NCI-H1930 (cell line): ENCODE data around the gene TSPAN32.
"Not testable (repeated sequence)": the region's sequence is repeated elsewhere in the genome, so short reads cannot be mapped to it uniquely, and the experiment has no call there.

Experiments
- DNase-seq, 2 experiments: peaks; one replicate each; lab custom pipeline; 2025; lab: John Stamatoyannopoulos, UW

Gene TSPAN32

DNA sequence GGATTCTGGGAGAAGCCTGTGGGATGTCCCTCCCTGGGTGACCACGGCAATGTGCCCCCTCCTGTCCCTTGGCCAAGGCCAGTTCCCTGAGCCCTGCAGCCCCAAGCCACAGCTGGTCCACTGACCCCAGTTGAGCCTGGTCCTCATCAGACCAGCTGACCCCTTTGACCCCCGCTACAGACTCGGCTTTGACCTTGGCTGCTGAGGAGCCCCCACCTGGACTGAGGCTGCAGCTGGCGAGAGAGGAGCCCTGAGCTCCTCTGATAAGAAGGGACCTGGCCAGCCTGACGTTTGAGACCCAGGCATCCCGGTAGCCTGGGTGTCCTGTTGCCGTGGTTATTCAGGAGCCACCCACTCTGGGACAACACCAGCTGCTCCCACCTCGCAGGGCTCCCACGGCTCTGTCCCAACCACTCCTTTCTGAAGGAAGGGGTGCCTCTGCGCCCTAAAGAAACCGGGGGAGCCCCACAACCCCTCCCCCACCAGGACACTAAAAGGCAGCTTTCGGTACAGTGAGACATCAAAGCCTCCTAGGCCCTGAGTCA lies 34.4 kb upstream of the TSPAN32 start:
- DNase-seq, result no peak

DNA sequence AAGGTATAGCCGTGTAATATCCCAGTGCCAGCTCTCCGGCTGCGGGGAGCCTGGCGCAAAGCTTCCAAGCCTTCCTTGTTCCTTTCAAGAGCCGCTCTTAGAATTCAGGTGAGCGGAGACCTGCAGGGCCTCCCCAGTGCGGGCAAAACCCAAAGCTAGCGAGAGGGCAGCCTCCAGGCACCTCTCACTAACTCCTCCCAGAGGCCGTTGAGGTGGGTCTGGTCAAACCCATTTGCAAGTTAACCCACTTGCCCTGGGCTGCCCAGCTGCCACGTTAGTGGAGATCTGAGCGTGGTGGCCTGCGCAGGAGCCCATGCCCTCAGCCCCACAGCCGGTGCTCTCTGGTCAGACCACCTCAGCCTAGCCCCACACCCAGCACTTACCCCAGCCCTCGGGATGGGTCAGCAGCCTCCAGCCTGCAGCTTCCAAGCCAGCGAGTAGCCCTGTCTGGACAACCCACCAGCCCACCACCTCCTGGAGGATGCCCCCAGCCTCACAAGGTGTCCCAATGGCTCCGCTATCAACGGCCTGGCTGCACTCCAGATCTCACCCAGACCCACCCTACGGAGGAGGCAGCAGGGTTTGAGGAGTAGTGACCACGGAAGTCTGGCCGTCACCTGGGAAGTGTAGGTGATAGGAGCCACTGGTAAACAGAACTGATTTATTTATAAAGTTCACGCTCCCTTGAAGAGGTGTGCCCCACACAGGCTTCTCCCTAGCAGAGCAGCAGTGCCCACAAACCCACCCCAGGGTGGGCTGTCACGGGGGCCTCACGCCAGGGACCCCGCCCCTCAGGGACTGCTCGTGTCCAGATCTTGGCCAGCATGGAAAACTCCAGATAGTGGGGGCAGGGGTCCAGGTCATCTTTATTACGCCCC lies 33.7 kb upstream of the TSPAN32 start:
- no peak for DNase-seq

DNA sequence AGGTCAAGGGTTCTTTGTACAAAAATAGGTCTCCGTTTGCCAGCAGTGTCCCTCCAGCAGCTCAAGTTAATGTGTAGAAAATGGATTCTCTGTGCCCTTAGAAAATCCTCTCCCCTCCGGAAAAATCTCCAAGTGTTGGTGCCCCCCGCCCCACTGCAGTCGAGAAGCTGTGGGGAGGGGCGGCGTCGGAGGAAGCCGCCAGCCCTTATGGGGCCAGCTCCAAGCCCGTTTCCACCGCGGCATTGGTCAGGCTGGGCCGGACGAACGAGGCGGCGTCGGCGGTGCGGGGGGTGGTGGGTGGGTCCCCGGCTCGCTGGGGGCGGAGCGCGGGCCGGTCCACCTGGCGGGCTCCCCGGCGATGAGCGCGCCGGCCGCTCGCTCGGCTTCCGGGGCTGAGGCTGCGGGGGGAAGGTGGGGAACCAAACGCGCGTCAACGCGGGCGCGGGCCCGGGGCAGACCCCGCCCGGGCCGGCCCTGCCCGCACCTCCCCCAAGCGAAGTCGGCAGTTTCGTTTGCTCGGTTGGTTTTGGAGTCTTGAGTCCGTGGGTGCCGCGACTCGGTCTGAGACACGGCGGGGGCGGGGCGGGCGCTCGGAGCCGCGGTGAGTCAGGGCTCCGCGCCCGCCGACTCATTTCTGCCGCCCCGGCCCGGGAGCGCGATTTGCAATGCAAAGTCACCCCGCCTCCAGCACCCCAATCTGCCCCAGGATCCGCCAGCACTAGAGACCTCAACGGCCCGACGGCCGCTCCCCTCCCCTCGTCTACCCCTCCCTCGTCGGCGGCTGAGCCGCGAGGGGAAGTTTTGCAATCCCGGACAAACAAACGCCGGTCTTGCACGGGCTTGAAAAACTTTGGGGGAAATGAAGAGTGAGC lies 32.8 kb upstream of the TSPAN32 start:
- peak; percentile 19 to 53 for DNase-seq

DNA sequence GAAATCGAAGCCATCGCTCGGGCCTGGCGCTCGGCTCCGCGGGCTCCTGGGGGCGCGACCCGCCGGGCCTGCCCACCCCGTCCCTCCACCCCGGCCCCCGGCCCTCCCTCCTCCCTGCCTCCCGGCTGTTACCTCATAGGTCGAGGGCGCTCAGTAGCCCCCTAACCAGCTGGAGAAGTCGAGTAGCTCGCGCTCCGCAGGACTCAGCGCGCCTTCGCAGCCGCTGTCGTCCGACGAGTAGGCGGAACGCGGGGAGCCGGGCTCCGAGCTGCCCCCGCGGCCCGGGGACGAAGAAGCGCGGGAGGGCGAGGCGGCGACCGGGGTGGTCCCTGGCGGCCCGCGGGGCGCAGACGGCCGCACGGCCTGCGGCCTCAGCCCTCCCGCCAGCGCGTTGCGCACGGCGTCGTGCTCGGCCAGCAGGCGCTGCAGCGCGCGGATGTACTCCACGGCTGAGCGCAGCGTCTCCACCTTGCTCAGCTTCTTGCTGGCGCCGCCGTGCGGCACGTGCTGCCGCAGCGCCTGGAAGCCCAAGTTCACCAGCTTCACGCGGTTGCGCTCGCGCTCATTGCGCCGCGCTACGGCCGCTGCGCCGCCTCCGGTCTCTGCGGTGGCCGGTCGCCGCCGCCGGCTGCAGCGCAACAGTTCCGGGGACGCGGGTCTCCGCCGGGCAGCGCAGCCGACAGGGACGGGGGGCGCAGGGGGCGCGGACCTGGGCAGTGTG lies 32.1 kb upstream of the TSPAN32 start:
- peak; percentile 79 to 86 for DNase-seq

DNA sequence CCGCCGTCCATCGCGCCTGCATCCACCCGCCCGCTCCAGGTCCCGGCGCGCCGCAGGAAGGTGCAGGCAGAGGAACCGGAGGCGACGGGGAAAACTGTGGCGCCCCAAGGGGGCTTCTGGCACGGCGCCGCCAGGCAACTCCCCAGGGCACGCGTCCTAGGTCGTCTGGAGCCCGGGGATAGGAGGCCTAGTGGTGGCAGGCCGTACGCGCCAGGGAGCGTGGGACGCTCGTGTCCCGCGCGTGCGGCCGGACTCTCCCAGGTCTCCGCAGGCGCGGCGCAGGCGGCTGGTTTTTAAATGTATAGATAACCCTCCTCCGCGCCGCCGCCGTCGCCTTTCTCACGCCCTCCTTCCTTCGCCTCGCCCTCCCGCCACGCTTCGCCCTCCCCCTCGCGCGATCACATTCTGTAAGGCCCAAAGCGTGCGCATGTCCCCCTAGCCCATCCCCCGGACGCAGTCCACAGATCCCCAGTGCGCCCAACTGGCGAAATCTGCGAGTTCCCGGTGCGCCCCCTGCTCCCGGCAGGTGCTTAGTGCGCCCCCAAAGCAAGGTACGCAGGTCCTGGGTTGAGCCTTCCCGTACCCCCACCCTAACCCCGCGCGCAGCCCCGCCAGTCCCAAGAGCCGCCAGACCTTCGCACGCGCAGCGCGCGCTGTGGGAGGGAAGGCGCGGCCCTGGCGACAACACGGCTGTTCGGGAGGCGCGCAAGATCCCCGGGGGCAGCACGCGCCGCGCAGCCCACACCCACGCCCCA lies 31.3 kb upstream of the TSPAN32 start, which contains the start of gene ASCL2:
Gene ASCL2 (minus strand): TSS at position 267 of the 755 bp plus-strand sequence. CDS start 256 bp downstream, at position 11.
- peak in 1 of 2 experiments; percentile 34 for DNase-seq

DNA sequence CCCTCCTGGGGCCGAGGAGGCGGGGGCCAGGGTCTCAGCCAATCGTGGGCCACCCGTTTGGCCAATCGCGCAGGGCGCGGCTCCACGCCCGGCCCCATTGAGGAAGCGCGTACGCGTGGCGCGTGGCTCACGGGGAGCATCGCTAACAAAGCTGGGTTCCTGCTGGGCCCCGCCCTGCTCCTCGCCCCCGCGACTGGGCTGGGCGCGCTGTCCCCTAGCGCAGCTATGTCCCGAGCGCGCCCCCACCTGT lies 30.8 kb upstream of the TSPAN32 start:
- DNase-seq, result peak in 1 of 2 experiments; percentile 33

DNA sequence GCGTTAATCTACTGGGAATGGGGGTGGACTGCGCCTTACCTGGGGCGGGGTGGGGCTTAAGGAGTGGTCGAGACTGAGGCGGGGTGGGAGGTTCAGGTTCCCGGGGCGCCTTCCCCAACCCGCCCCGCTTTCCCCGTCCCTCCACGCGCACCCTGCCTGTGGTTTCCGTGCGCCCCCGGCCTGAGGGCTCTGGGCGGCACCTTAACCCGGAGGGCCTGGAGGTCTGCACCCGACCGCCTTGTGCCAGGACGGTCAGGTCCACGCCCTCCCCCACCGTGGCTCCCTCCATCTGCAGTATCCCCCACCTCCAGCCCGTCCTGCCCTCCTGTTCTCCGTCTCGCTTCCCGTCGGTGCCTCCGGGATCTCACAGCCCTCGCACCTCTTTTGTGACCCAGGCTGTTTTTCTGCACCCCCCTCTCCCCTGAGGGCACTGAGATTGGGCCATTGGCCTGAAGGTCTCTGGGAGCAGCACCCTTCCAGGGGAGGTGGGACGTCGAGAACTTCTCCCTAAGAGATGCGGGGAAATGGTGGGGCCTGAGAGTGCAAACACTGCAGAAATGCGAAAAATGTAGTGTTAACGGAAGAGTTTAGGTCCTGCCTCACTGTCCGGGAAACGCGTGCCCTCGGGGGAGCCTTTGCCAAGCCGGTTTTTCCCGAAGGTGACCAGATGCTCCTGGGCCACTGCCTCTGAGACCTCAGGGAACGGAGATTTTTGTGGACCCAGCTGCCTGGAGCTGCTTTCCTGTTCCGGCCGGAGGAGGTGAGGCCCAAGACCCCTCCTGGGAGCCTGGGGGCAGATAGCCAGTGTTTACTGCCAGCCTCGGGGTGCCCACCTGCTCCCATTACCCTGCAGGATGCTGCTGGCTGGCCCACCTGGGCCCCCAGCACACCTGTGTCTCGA lies 30.2 kb upstream of the TSPAN32 start:
- DNase-seq, result no peak

DNA sequence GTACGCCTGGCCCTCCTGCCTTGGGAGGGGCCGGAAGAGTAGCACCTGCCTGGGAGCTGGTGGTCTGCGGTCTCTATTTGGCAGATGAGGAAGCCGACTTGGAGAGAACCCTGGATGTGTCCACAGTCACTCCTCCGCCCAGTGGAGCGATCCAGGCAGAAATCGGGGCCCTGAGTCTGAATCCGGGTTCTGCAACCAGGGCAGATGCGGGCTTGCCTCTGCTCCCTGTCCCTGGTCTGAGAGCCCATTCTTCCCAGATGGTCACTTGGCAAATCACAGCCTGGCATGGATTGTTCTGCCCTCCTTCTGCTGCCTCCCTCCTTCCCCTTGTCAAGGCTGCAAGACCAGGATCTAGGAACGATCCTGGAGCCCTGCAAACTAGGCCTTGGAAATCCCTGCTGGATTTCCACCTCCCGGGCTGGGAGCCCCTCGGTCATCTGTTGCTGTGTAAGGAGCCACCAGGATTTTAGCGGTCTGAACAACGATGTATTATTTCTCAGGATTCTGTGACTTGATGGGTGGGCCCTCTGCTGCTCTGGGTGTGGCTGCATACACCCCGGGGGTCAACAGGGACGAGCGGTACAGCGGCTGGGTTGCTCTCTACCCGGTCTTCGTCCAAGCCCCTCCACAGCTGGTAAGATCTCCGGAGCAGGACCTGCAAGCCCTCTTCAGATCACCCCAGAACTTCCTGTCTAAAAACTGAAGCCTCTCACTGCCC lies 29.4 kb upstream of the TSPAN32 start:
- no peak for DNase-seq

DNA sequence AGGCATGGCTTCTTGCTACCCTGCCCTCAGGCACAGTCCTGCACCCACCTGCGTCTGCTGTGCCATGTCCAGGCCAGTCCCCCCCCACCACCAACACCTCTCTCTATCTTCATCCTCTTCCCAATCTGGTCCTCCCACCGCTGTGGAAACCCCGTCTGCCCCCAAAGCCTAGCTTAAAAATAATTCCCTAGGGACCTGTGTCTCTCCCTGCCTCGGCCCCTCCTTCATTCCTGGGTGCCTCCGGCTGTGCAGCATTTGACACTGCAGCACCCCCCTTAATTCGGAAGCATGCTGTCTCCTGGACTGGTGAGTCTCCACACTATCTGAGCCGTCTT lies 28.9 kb upstream of the TSPAN32 start:
- no peak for DNase-seq

DNA sequence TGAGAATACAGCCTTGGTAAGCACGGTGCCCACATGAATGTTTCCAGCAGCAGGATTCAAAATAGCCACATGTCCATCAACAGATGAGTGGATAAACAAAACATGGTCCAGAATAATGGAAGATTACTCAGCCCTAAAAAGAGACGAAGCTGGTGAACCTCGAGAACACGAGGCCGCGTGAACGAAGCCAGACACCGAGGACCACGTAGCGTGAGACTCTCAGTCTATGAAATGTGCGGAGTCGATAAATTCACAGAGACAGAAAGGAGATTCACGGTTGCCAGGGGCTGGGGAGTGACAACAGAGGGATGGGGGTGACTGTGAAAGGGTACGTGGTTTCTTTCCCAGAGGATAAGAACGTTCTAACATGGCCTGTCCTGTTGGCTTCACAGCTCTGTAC lies 28.5 kb upstream of the TSPAN32 start:
- DNase-seq, result no peak

DNA sequence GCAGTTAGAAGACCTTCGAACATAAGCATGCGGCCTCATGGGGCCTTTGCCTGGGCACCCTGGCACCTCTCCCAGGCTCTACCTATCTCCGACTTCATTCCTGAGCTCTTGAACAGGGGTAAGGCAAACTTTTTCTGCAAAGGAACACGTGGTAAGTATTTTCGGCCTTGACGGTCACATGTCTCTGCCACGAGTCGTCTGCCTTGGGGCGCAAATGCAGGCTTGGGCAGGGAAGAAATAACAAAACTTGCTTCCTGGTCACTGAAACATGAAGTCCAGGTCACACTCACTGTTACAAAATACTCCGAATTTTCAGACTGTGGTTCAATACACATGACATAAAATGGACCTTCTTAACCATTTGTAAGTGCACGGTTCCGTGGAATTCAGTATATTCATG lies 28.0 kb upstream of the TSPAN32 start:
- DNase-seq, result no peak

DNA sequence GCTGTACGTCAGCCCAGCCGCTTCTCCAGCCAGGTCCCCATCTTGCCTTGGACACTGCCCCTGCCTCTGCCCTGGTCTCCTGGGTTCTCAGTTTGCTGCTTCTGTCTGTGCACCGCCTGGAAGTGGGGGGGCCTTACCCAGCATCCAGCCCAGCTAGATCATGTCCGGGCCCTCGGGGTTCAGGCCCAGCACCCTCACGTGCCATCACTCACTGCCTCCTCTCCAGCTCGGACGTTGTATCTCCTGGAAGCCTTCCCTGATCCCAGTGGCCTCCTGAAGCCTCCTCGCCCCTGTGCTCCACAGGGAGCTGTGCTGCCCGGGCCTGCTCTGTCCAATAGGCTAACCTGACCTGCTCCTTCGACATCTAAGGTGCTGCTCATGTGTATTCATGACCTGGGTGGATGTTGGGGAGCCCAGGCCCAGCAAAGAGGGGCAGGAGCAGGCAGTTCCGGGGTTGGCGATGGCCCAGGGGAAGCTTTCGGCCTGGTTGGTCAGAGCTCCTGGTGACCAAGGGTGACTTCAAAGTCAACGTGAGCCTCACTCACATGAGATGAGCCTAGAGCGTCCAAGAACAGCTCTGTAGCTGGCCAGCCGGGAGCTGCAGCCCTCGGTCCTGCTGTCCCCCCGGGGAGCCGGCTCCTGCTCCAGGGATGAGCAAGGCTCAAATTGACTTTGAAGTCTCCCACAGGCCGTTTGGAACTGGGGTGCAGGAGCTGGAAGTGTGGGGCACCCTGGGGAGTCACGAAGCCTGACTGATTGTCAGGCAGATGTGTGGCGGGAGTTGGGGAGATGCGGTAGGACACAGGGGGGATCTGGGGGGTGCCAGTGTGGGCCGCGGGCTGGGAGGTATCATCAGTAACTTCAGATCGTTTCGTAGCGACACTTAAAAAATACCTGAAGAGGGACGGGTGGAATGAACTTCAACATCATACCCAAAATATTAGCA lies 26.2 kb upstream of the TSPAN32 start:
- no peak for DNase-seq

DNA sequence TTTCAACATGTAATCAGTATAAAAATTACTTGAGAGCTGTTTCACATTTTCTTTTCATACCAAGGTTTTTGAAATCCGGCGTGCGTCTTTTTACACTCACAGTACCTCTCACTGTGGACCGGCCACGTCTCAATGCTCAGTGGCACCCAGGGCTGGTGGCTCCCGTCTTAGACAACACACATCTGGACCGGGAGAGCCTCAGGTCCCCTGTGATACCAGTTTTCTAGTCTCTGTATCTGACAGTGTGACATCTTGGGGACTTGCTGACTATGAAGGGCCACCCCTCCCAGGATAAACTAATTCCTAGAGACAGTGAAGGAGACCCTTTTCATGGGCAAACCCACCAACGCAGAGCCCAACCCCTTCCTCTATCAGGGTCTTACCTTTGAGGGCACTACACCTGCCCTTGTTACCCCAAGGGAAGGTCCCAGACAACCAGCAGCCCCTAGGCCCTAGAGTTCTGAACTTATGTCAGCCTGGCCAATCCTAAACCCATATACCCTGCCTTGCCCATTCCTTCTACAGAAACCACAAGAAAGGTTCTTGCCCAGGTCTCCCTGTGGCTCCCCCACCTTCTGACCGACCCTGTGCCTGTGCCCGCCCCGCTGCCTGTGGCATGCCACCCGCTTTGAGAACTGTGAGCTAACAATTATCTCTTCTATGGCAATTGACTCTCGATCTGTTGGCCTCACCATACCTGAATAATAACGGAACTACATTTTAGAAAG lies 25.4 kb upstream of the TSPAN32 start:
- DNase-seq, result no peak

DNA sequence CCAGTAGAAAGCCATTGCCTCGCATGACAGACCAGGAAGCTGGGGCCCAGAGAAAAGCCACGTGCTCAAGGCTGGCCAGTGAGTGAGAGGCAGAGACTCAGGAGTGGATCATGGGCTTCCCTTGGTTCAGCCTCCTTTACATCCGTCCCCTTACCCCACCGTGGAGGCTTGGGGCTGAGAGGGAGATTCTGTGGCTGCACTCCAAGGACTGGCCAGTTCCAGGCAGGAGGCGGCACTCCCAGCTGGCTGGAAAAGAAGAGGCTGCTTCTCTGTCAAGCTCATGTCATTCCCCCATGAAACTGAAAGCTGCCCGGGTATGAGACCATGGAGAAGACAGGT lies 24.8 kb upstream of the TSPAN32 start:
- DNase-seq, result no peak

DNA sequence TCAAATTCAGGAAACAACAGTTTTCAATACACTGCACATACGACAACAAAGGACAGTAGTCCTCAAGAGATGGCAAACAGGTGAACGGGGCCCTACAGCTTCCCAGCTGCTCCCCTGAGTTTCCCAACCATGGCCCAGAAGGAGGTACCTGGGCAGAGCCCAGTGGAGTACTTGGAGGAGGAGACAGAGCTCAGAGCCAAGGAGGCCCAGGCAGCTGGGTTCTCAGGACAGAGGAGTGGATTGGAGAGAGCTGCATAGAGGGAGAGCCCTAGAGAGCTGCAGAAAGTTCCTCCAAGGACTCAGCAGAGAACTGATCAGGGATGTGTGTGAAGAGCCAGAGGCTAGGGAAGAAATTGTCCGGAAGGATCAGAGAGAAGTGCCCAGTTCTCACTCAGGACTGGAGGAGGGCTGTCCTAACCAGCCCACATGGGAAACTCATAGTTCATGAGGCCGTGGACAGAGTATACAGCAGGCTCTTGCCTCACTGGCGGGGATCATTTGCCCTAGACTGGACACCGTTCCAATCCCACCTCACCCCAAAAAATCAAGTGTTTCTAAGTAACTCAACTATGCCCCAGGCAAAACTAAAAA lies 23.8 kb upstream of the TSPAN32 start:
- DNase-seq, result no peak

DNA sequence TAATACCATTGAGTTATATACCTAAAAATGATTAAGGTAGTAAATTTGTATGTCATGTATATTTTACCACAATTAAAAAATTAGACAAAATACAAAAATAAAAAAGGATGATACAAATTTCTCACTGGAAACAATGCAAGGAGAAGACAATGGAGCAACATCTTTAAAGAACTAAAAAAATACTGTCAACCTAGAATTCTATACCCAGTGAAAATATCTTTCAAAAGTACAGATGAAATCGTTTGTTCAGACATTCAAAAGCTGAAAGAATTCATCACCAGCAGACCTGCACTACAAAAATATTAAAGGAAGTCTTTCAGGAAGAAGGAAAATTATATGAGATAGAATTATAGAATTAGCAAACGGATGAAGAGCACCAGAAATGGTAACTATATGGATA lies 21.6 kb upstream of the TSPAN32 start:
- no peak for DNase-seq

DNA sequence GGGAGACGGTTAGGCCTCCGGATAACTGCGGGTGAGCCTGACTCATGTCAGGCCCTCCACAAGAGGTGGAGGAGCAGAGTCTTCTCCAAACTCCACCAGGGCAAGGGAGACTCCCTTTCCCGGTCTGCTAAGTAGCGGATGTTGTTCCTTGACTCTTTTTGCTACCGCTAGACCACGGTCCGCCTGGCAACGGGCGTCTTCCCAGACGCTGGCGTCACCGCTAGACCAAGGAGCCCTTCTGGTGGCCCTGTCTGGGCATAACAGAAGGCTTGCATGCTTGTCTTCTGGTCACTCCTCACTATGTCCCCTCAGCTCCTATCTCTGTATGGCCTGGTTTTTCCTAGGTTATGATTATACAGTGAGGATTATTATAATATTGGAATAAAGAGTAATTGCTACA lies 15.5 kb upstream of the TSPAN32 start:
- not testable (repeated sequence) for DNase-seq

DNA sequence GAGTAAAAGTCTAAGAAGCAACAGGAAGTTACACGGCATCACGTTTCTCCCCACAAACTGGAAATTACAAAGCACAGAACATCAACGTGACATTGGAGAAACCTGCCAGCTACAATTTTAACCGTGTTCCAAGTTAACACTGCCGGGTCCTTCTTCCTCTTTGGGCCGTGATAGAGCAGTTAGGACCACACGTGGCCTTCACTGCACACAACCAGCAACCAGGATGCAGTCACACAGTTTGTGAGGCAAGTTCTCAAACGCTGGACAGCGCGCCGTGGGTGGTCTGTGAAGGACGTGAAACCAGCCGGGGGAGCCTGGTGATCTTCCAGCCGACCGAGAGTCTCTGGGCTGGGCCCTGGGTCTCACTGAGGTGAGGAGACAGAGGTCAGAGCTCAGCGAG lies 14.7 kb upstream of the TSPAN32 start:
- DNase-seq, result no peak
